Suppressor macrophage (primary cell): Measurements from ENCODE around the gene SPIC.

Experiments used
- DNase-seq, 4 experiments: peaks; one replicate each; pipeline ENCODE4 v3.0.0-alpha.2; 2020 to 2022

Gene SPIC

GRCh38 chr12:101536069-101536674, 61.0 kb downstream of the SPIC start:
- no peak for DNase-seq
